Measurements from ENCODE around the gene SRXN1.

DNA sequence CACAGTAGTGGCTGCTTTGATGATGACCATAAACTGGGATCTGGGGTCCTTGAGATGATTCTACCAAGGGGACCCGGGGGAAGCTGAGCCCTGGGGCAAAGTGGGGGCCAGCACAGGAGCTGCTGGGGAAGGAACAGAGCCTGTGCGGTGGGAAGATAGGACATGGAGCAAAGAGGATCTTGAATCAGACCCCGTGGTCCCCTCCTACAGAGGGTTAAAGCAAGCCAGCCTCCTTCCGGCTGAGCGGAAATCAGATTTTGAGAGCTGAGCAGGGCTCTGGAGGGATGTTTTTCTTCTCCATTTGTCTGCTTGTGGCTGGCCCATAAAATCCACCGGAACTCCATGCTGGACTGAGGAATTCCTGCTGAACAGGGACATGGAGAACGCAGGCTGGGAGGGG is 32.8 kb downstream of the SRXN1 start:
- TF ChIP-seq, protein P1, sequence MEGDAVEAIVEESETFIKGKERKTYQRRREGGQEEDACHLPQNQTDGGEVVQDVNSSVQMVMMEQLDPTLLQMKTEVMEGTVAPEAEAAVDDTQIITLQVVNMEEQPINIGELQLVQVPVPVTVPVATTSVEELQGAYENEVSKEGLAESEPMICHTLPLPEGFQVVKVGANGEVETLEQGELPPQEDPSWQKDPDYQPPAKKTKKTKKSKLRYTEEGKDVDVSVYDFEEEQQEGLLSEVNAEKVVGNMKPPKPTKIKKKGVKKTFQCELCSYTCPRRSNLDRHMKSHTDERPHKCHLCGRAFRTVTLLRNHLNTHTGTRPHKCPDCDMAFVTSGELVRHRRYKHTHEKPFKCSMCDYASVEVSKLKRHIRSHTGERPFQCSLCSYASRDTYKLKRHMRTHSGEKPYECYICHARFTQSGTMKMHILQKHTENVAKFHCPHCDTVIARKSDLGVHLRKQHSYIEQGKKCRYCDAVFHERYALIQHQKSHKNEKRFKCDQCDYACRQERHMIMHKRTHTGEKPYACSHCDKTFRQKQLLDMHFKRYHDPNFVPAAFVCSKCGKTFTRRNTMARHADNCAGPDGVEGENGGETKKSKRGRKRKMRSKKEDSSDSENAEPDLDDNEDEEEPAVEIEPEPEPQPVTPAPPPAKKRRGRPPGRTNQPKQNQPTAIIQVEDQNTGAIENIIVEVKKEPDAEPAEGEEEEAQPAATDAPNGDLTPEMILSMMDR (IDR thresholded peaks at IDR 0.05; ENCODE audit: insufficient read depth, low read depth, low read length) = no peak
- TF ChIP-seq EZH2 (IDR thresholded peaks at IDR 0.05; ENCODE audit: insufficient read depth, low read length) = no peak
